ENCODE results near the gene F13A1.

Gene F13A1

DNA sequence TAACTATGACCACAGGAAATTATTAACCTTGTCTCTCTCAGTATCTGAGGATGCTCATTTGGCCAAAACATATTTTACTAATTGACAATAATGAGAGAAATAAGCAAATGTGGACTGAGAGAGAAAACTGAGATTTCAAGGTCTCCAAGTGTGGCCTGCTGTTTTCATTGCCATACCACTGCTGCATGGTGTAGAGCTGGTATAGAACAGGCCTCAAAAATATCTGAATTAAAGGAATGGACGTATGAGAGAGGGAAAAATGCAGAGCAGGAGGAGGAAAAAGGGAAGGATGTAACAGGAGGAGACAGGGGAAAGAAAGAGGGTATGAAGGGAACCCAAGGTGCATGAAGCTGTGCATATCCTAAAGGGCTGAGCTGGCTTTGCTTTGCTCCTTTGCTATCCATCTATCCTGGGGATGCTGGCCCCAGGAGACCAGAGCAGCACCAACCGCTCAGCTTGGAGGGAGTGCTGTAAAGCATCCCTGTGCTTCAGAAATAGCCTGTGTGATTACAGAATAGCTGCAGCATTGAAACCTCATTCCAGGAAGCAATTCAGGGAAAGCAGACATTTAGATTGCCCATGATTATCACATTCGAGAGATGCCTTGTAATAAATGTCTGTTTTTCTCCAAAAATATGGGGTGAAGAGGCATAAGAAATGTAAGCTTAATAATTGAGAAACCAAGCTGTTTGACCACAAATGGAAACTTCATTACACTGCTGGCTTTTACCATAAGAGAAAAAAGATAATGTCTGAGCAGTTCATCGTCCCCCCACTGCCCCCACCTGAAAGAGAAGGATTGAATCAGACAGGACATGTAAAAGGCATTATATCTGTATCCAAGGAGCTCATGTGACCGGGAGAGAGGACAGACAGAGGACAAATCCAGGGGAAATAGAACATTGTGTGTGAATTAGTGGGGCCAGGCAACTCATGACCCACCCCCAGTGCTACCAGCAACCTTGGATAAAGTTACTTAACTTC lies 80.6 kb downstream of the F13A1 start:
- no peak for DNase-seq

GRCh38 chr6:6236730-6237469 lies 83.6 kb downstream of the F13A1 start:
- DNase-seq: no peak

DNA sequence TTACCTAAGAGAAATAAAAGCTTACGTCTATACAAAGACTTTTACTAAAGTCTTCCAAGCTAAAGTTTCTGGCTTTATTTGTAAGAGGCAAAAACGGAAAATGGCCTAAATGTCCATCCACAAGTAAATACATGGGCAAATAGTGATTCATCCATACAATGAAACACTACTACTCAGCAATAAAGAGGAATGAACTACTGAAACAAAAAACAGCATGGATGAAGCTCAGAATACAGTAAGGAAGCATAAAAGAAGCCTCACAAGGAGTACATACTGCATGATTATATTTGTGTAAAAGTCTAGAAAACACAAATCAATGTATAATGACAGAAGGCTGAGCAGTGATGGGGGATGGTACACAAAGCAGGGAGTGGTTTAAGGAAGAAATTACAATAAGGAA lies 84.7 kb downstream of the F13A1 start:
- DNase-seq: no peak

DNA sequence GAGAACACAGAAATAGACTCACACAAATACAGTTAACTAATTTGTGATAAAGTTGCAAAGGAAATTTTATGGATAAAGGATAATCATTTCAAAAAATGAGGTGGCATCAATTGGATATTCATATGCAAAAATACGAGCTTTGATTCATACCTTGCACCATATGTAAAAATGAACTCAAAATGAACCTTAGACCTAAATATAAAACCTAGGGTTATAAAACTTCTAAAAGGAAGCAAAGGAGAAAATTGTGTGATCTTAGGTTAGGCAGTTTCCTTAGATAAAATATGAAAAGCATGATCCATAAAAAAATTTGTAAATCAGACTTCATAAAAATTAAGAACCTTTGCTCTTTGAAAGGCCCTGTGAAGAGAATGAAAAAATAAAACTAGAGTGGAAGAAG lies 85.5 kb downstream of the F13A1 start:
- no peak for DNase-seq

DNA sequence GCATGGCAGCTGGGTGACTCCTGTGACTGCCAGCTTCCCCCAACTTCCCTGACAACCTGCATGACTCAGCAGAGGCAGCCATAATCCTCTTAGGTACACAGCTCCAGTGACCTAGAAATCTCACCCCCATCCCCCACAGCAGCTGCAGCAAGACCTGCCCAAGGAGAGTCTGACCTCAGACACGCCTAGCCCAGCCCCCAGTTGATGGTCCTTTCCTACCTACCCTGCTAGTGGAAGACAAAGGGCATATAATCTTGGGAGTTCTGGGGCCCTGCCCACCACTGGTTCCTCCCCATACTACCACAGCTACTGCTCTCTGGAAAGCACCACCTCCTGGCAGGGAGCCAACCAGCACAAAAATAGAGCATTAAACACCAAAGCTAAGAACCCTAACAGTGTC lies 90.2 kb downstream of the F13A1 start:
- no peak for DNase-seq

DNA sequence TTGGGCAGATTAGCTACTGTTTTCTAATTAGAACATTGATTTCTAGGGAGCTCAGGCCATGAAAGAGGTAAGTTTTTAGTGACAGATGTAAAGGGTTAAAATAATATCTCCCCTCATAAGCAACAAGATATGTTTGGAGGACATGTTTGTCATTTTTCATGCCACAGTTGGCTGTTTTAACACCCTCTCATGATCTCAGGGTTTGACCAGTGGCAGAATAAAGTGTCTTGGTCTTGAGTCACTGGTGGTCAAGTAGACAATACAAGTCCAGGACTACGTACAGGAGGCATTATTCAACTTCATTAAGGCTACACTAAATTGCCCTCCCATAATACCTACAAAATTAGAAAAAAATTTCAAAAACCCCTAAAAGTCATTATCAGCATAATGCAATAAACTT lies 92.6 kb downstream of the F13A1 start:
- no peak for DNase-seq

DNA sequence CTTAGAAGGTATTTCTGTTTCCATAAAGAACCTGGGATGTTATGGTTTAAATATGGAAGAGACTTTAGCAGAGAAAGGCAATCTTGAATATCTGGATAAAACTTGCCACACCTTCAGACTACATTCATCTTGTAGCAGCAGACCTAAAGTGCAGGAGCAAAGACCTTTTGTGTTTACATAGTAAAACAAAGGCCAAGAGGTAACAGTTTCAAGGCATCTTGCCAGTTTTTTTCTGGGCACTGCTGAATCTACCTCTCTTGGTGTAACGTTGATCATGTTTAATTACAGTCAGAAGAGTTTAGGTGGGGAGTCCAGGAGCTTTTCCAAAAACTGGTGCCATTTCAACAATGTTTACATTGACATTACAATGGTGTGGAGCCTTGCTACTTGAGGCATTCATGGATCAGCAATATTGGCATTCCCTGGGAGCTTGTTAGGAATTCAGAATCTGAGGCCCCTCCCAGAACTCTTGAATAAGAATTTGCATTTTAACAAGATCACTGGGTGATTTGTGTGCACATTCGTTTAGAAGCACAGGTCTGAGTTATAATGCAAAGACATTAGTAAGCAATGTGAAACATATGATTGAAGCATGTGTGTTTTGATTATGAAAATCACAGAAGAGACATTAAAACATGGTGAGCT lies 94.5 kb downstream of the F13A1 start:
- no peak for DNase-seq

DNA sequence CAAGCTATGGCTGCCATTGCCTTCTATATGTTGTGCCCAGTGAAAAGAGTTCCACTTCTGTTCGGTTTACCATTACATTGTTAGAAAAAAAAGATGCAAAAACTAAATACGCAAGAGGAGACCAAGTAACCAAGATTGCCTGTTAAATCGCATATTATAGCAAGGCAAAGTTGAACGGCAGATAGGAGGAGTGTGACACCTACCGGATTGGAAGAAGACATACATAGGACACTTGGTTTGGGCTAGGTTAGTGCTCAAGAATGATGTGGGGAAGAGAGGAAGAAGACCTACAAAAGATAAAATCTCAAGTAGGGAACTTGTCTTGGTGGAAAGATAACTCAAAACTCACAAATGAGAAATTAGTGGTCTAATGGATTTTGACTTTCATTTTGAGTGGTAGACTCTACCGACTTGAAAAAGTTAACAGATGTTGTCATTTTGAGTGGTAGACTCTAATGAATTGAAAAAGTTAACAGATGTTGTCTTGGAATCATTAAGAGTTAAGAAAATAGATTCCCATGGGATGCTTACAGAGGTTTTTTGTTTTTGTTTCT lies 95.5 kb downstream of the F13A1 start:
- no peak for DNase-seq

GRCh38 chr6:6221787-6222535 lies 98.5 kb downstream of the F13A1 start:
- no peak for DNase-seq

GRCh38 chr6:6220718-6221117 lies 99.7 kb downstream of the F13A1 start:
- no peak for DNase-seq

GRCh38 chr6:6219716-6220115 lies 100.7 kb downstream of the F13A1 start:
- no peak for DNase-seq

DNA sequence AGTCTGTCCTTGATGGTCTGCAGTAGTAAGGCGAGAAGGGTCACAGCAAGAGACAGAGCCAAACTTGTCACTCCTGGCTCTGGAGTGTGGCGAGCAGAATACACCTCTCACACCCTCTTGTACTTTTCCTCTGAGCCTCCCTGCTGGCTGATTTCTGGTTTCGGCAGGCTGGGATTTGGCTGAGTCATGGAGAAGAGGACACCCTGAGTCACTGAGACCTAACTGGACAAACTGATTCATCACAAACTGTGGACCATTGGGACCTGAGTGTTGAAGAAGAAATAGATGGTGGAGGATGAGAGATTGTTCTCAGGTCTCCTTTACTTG lies 101.7 kb downstream of the F13A1 start:
- no peak for DNase-seq

- DNase-seq: no peak
Observed at GRCh38 chr6:6217855-6218758, 102.4 kb downstream of the F13A1 start.

- no peak for DNase-seq
Observed at GRCh38 chr6:6210994-6211393, 109.5 kb downstream of the F13A1 start.

DNA sequence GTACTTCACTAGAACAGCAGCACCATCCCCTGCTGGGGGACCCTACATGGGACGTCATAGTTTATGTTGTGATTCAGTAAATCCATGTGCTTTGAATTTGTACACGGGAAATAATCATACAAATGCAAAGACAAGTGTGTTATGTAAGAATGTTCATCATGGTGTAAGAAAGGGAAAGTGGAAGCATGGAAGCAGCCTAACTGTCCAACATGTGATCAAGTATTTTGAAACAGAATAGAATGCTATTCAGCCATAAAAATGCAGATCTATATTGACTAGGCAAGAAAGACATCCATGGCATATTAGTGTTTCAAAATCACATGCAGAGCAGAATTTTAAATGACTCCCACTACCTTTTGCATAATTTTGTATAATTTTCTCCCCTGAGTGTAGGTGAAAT lies 117.6 kb downstream of the F13A1 start:
- DNase-seq: no peak

DNA sequence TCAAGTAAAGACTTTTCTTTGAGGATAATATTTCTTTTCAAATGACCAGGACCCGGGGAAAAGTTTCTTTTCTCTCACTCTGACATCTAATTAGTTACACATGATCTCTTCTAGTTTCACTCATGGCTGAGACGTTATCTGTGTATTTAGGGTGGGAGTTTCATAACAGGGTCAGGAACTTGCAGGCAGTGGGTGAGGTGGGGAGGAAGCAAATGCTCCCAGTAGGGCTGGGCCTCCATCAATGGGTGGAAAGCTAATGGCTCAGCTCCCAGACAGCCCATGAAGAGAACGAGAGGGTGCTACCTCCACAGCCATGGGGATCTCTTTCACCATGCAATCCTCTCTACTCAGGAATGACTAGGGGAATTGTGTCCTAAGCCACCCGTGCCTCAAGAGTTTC lies 119.3 kb downstream of the F13A1 start:
- DNase-seq: no peak

GRCh38 chr6:6199678-6200077 lies 120.8 kb downstream of the F13A1 start:
- DNase-seq: no peak

- DNase-seq: no peak
Observed at GRCh38 chr6:6196762-6197161, 123.7 kb downstream of the F13A1 start.

- DNase-seq: no peak
Observed at GRCh38 chr6:6195080-6195479, 125.4 kb downstream of the F13A1 start.

GRCh38 chr6:6193221-6193745 lies 127.2 kb downstream of the F13A1 start:
- DNase-seq: no peak

- DNase-seq: no peak
Observed at GRCh38 chr6:6191909-6192308, 128.6 kb downstream of the F13A1 start.

Measured in activated CD8-positive, alpha-beta memory T cell treated with anti-CD3 and anti-CD28 coated beads for 24 hours (primary cell).